ENCODE results near the gene MBNL2. TPM values are rescaled to one million over a fixed set of nuclear protein-coding genes. Genes with fewer than 3 reads are reported as not detected.

Gene MBNL2
- total RNA-seq, 2 donors from 2014 or later, result 47.5 to 50.8 TPM

GRCh38 chr13:97220151-97220900 is 1.8 kb upstream of the MBNL2 start:
- TF ChIP-seq CTCF (IDR thresholded peaks at IDR 0.05) (no peak), POLR2A (IDR thresholded peaks at IDR 0.05) (no peak)
- Histone ChIP-seq H3K27ac (no peak overlapping the region), H3K4me1 (peaks cover 13% of the 10 kb centered on the region), H3K4me3 (no peak overlapping the region), H3K27me3 (no peaks in the 10 kb centered on the region), H3K9me3 (no peaks in the 10 kb centered on the region), H3K36me3 (replicated peaks in 1 of 2; ENCODE audit: insufficient read depth in 1 of 2, low read depth in 2 of 2) (no peaks in the 10 kb centered on the region)
- DNase-seq (no peak), ATAC-seq (no peak)
- intact Hi-C loops (cut with DNase I), result no loop called here
- 65 to 67% methylated on average over 3 of the region's 3 CpGs for WGBS, 2 donors

GRCh38 chr13:97221046-97221445 is 1.1 kb upstream of the MBNL2 start:
- intact Hi-C loops (cut with DNase I), result no loop called here
- no peak for TF ChIP-seq POLR2A (IDR thresholded peaks at IDR 0.05)
- TF ChIP-seq CTCF (IDR thresholded peaks at IDR 0.05), result no peak
- WGBS, 2 donors, result 72 to 84% methylated on average over 2 of the region's 2 CpGs
- Histone ChIP-seq H3K4me1 (peaks cover 20% of the 10 kb centered on the region), H3K27ac (peak overlapping the region in 2 of 4 donors; percentile 96 to 99), H3K36me3 (replicated peaks in 1 of 2; ENCODE audit: insufficient read depth in 1 of 2, low read depth in 2 of 2) (no peaks in the 10 kb centered on the region), H3K4me3 (no peak overlapping the region), H3K27me3 (no peaks in the 10 kb centered on the region), H3K9me3 (no peaks in the 10 kb centered on the region)
- ATAC-seq (no peak), DNase-seq (no peak)

GRCh38 chr13:97221466-97221865 is 667 bp upstream of the MBNL2 start:
- H3K4me1 ChIP-seq, result peaks cover 24% of the 10 kb centered on the region
- intact Hi-C loops (cut with DNase I), result no loop called here
- WGBS, 2 donors, result 10 to 11% methylated on average over 6 of the region's 6 CpGs
- no peak overlapping the region for H3K4me3 ChIP-seq
- H3K27me3 ChIP-seq, result no peaks in the 10 kb centered on the region
- peak overlapping the region; percentile 93 to 99 (median 96) for H3K27ac ChIP-seq
- ATAC-seq, result no peak
- no peaks in the 10 kb centered on the region for H3K9me3 ChIP-seq
- no peaks in the 10 kb centered on the region for H3K36me3 ChIP-seq (replicated peaks in 1 of 2; ENCODE audit: insufficient read depth in 1 of 2, low read depth in 2 of 2)
- DNase-seq, result no peak
- no peak for TF ChIP-seq POLR2A (IDR thresholded peaks at IDR 0.05)
- TF ChIP-seq CTCF (IDR thresholded peaks at IDR 0.05), result no peak

GRCh38 chr13:97223037-97223710 is 1.0 kb downstream of the MBNL2 start:
- ATAC-seq, result no peak
- 0% methylated on average over 6 of the region's 6 CpGs for WGBS, 2 donors
- intact Hi-C loops (cut with DNase I), result no loop called here

More at GRCh38 chr13:97223037-97223710, 1.0 kb downstream of the MBNL2 start:
- Histone ChIP-seq H3K9me3 (no peaks in the 10 kb centered on the region), H3K27me3 (no peaks in the 10 kb centered on the region), H3K4me3 (peak overlapping the region; percentile 12 to 38), H3K36me3 (replicated peaks in 1 of 2; ENCODE audit: insufficient read depth in 1 of 2, low read depth in 2 of 2) (no peaks in the 10 kb centered on the region), H3K4me1 (peaks cover 41% of the 10 kb centered on the region), H3K27ac (peak overlapping the region; percentile 93 to 99 (median 96))
- TF ChIP-seq POLR2A (IDR thresholded peaks at IDR 0.05) (no peak), CTCF (IDR thresholded peaks at IDR 0.05) (no peak)
- no peak for DNase-seq
